ENCODE results near the gene SNX30. TPM values are rescaled to one million over a fixed set of nuclear protein-coding genes. Genes with fewer than 3 reads are reported as not detected.

Gene SNX30
- total RNA-seq, 1 donor from 2014 or later, result 1.9 TPM

Other genes starting within 250 kb of the SNX30 start
- 38.3 and 46.4 TPM in 2 replicates for gene INIP, start 32.6 kb upstream of the SNX30 start, total RNA-seq
- not detected in 2 replicates for gene SLC46A2, start 140.1 kb downstream of the SNX30 start, total RNA-seq

Data from activated T-helper 1 cell treated with anti-CD3 and anti-CD28 coated beads, Interleukin-12 subunit alpha, Interleukin-12 subunit beta, Interleukin-2, Interleukin-4 antibody, amounts not matched to agents 30 ng/mL and 10 ng/mL and 1 ng/mL, durations not matched to agents 14 hours and 24 hours and 36 hours (primary cell).